SJSA1 (cell line): ENCODE results near the gene ZNF273. TPM values are rescaled to one million over a fixed set of nuclear protein-coding genes. Genes with fewer than 3 reads are reported as not detected.
"Not testable (repeated sequence)": the region's sequence is repeated elsewhere in the genome, so short reads cannot be mapped to it uniquely, and the experiment has no call there.

Source experiments
- DNase-seq, 2 experiments: peaks; one replicate each; pipeline ENCODE4 v3.0.0-alpha.2; 2015 to 2020; ENCODE audit warnings: low spot score in 2 of 2, low read depth in 1 of 2
- H3K27ac ChIP-seq: fragments of 250-450 bp; sonication (Bioruptor Pico); 2 replicates; pipeline ENCODE4 v1.5.1; 2020; ENCODE audit warnings: mild to moderate bottlenecking, moderate library complexity
- H3K27me3 ChIP-seq: fragments of 250-450 bp; sonication (Bioruptor Pico); replicated peaks from 2 replicates; pipeline ENCODE4 v1.5.1; 2020; ENCODE audit warnings: mild to moderate bottlenecking, moderate library complexity
- H3K36me3 ChIP-seq: fragments of 250-450 bp; sonication (Bioruptor Pico); 2 replicates; pipeline ENCODE4 v1.5.1; 2020; ENCODE audit warnings: mild to moderate bottlenecking
- H3K4me1 ChIP-seq: fragments of 250-450 bp; sonication (Bioruptor Pico); replicated peaks from 2 replicates; pipeline ENCODE4 v1.6.1; 2021; ENCODE audit warnings: mild to moderate bottlenecking
- H3K4me3 ChIP-seq: fragments of 250-450 bp; sonication (Bioruptor Pico); 2 replicates; pipeline ENCODE4 v1.5.1; 2020; ENCODE audit warnings: mild to moderate bottlenecking
- H3K9me3 ChIP-seq: fragments of 250-450 bp; sonication (Bioruptor Pico); replicated peaks from 2 replicates; pipeline ENCODE4 v1.5.1; 2020; ENCODE audit warnings: mild to moderate bottlenecking
- total RNA-seq: library from RNA; depleted of rRNA; stranded (reverse); fragments of >200 nt; shearing (Covaris generic); gene quantifications from 2 replicates; pipeline ENCODE4 v1.2.3, GENCODE V29; 2014

ZNF273 gene
- total RNA-seq, 1 experiment from 2014 or later, result 4.5 TPM

DNA sequence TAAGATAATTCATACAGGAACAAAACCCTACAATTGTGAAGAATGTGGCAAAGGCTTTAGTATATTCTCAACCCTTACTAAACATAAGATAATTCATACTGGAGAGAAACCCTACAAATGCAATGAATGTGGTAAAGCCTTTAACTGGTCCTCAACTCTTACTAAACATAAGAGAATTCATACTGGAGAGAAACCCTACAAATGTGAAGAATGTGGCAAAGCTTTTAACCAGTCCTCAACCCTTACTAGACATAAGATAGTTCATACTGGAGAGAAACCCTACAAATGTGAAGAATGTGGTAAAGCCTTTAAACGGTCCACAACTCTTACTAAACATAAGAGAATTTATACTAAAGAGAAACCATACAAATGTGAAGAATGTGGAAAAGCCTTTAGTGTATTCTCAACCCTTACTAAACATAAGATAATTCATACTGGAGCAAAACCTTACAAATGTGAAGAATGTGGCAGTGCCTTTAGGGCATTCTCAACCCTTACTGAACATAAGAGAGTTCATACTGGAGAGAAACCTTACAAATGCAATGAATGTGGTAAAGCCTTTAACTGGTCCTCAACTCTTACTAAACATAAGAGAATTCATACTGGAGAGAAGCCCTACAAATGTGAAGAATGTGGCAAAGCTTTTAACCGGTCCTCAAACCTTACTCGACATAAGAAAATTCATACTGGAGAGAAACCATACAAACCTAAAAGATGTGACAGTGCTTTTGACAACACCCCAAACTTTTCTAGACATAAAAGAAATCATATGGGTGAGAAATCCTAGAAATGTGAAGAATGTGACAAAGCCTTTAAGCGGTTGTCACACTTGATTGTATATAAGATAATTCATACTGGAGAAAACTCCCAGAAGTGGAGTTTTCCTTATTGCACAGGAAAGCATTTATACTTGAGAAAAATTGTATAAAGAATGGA is 25.4 kb downstream of the ZNF273 start:
- not testable (repeated sequence) for H3K9me3 ChIP-seq, H3K4me3 ChIP-seq, H3K4me1 ChIP-seq, H3K27ac ChIP-seq, DNase-seq, H3K27me3 ChIP-seq
- peaks cover 16% of the 10 kb centered on the region for H3K36me3 ChIP-seq

DNA sequence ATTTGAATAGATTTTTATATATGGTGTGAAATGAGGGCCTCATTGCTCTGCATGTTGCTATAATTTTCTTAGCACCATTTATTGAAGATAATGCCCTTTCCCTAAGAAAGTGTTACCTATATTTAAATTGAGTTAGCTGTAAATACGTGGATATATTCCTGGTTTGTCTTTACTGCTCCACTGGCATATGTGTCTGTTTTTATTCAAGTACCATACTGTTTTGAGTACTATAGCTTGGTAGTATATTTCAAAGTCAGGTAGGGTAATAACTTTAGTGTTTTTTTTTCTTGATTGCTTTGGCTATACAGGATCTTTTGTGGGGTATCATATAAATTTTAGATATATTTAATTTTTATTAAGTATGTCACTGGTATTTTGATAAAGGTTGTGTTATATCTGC is 31.4 kb downstream of the ZNF273 start:
- H3K27me3 ChIP-seq, result no peaks in the 10 kb centered on the region
- H3K4me1 ChIP-seq, result no peaks in the 10 kb centered on the region
- no peaks in the 10 kb centered on the region for H3K36me3 ChIP-seq
- H3K27ac ChIP-seq, result no peak overlapping the region
- no peak for DNase-seq
- H3K9me3 ChIP-seq, result 0 out of 2 replicates have a peak, but pooled peaks cover 3% of the 10 kb centered on the region
- H3K4me3 ChIP-seq, result no peak overlapping the region

DNA sequence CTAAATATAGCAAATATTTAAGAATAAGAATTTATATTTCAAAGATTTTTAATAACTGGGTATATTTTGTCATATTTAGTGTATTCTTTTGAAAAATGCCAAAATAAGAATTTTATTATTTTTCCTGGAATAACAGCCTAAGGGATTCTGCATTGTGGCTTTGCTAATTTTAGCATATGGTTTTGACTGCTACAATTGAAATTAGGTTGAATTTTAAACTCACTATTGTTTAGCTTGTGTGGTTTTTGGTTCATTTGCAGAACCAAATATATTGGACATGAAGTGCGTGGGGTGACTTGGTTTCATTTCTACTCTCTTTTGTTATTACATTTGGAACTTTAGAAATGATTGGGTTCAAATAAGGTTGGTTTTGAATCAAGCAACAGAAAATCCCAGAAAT is 35.5 kb downstream of the ZNF273 start:
- Histone ChIP-seq H3K4me3 (no peak overlapping the region), H3K36me3 (no peaks in the 10 kb centered on the region), H3K27me3 (no peaks in the 10 kb centered on the region), H3K4me1 (no peaks in the 10 kb centered on the region), H3K9me3 (no peaks in the 10 kb centered on the region; the same call in 1 of the 2 replicates), H3K27ac (no peak overlapping the region)
- no peak for DNase-seq

DNA sequence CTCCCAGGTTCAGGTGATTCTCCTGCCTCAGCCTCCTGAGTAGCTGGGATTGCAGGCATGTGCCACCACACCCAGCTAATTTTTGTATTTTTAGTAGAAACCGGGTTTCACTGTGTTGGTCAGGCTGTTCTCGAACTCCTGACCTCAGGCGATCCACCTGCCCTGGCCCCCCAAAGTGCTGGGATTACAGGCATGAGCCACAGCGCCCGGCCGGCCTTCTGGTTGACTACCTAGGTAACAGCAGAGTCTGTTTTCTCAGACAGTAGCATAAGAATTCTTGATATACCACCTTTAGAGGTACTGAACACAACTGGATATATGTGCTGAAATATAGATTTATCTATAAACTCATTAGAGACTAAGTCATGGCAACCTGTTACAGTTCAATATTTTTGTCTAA is 36.9 kb downstream of the ZNF273 start:
- H3K4me3 ChIP-seq, H3K9me3 ChIP-seq, H3K4me1 ChIP-seq, H3K27me3 ChIP-seq, DNase-seq, H3K36me3 ChIP-seq, H3K27ac ChIP-seq: not testable (repeated sequence)

DNA sequence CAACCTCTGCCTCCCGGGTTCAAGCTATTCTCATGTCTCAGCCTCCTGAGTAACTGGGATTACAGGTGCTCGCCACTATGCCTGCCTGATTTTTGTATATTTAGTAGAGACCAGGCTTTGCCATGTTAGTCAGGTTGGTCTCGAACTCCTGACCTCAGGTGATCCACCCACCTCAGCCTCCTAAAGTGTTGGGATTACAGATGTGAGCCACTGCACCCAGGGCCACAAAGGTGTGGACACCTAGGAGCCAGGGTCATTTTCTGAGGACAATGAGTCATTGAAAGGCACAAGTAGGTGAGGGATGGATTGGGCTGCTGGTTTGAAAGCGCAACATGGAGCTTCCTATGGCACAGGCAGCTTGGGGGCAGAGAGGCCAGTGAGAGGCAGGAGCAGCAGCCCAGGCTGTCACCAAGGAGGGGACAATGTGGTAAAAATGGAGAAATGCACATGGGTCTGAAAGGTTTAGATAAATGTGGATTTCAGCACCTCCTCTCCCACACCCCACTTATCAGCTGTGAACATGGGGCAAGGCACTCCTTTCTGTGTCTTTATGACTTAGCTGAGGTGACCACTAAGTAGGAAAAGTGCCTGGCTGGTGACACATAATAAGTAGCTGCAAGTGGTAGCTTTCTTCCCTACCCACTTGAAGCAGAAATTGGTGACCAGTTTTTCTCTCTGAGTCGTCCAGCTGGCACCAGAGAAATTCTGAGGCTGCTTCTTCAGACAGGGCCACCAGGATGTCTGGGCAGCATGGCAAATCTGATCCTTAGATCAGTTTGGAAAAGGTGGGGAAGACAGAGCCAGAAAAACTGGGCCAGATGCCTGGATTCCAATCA is 41.8 kb downstream of the ZNF273 start:
- not testable (repeated sequence) for H3K36me3 ChIP-seq, DNase-seq, H3K4me1 ChIP-seq, H3K4me3 ChIP-seq, H3K9me3 ChIP-seq, H3K27ac ChIP-seq
- peaks cover 10% of the 10 kb centered on the region; the same call in 1 of the 2 replicates for H3K27me3 ChIP-seq

DNA sequence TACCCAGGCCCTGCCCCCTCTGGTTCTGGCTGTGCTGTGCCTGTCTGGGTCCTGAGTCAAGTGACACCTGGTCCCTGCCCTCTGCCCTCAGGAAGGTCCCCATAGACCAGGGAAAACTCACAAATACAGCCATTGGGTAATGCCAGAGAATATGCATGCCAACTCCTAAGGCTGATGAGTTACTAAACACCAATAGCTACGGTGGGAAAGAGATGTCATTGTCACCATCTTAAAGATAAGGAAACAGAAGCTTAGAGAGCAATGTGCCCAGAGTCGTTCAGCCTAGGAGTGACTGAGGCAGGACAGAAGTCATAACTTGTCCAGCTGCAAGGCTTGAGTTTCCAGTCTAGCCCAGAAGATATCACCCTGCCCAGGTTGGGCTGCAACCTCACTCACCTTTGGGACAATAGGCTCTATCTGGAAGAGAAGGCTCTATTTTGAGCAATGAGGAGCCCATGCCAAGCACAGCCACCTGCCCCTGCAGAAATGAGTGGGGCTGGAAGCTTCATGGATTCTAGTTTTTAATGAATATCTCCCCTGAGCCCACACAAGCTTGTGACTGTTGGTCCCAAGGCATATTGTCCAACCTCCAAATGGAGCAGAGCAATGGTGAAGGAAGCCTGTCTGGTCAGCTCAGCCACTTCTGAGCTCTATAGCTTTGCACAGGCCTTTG is 42.6 kb downstream of the ZNF273 start:
- Histone ChIP-seq H3K27me3 (peaks cover 10% of the 10 kb centered on the region; the same call in 1 of the 2 replicates), H3K36me3 (no peaks in the 10 kb centered on the region), H3K4me3 (no peak overlapping the region), H3K27ac (no peak overlapping the region), H3K9me3 (no peaks in the 10 kb centered on the region; the same call in 1 of the 2 replicates), H3K4me1 (no peaks in the 10 kb centered on the region)
- DNase-seq, result no peak

DNA sequence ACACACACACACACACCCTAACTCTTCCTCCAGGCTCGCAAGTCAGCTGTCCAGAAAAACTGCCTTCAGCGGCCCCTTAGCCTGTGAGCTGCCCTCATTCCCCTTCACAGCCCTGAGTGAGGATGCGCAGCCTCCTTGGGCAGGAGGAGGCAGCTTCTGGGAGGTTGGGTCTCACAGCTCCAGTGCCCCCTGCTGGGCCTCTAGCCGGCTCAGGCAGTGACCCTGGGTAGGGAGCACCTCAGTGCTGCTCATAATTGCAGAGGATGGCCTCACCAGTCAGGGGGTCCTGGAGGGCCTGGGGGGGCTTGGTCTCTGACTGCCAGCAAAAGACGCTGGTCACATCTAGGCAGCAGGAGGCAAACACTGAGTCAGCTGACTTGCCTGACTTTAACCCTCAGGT is 43.7 kb downstream of the ZNF273 start:
- H3K4me1 ChIP-seq, result no peaks in the 10 kb centered on the region
- H3K9me3 ChIP-seq, result no peaks in the 10 kb centered on the region; the same call in 1 of the 2 replicates
- DNase-seq, result no peak
- peaks cover 10% of the 10 kb centered on the region; the same call in 1 of the 2 replicates for H3K27me3 ChIP-seq
- no peak overlapping the region for H3K4me3 ChIP-seq
- H3K36me3 ChIP-seq, result no peaks in the 10 kb centered on the region
- no peak overlapping the region for H3K27ac ChIP-seq

DNA sequence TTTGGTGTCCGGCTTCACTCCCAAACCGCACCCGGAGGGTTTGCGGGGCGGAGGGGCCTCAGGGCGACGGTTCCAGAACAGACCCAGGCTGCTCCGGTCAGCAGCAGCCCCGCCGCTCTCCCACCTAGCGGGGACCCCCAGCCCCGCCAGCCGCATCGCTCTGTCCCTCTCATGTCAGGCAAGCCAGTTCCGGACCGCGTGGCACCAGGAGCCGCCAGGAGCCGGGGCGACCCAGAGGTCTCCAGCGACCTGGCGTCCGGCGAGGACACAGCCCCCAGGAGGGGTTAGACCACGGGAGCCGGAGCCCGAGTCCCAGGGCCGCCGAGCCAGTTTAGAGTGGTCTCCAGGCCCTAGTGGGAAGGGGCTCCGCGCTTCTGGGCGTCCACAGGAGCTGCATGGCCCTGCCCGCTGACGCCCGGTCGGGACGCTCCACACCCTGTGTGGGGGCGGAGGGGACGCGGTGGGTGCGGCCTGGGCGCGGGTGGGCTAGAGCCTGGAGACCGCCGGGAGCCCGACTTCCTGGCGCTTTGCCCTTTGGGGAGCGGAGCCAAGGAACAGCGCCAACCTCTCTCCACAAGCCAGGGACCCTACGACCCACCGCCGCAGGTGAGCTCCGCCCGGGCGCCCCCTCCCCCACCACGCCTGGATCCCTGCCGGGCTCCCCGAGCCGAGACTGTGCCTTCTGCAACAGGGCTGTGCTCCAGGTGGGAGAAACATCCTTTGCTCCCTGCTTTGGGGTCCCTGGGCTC is 44.4 kb downstream of the ZNF273 start:
- Histone ChIP-seq H3K9me3 (no peaks in the 10 kb centered on the region; the same call in 1 of the 2 replicates), H3K27me3 (peaks cover 10% of the 10 kb centered on the region; the same call in 1 of the 2 replicates), H3K4me1 (no peaks in the 10 kb centered on the region), H3K36me3 (no peaks in the 10 kb centered on the region), H3K4me3 (no peak overlapping the region), H3K27ac (no peak overlapping the region)
- DNase-seq, result peak in 1 of 2 experiments; percentile 45

DNA sequence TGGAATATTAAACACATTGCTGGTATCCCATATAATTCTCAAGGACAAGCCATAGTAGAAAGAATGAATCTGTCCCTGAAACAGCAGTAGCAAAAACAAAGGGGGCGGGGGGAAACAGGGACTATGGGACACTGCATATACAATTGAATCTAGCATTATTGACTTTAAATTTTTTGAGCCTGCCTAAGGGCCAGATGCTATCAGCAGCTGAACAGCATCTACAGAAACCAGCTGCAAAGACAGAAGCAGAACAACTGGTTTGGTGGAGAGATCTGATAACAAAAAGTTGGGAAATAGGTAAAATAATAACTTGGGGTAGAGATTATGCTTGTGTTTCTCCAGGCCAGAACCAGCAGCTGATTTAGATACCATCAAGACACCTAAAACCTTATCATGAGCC is 45.7 kb downstream of the ZNF273 start:
- H3K4me1 ChIP-seq, H3K4me3 ChIP-seq, H3K9me3 ChIP-seq, DNase-seq, H3K27ac ChIP-seq, H3K36me3 ChIP-seq: not testable (repeated sequence)
- peaks cover 10% of the 10 kb centered on the region; the same call in 1 of the 2 replicates for H3K27me3 ChIP-seq

DNA sequence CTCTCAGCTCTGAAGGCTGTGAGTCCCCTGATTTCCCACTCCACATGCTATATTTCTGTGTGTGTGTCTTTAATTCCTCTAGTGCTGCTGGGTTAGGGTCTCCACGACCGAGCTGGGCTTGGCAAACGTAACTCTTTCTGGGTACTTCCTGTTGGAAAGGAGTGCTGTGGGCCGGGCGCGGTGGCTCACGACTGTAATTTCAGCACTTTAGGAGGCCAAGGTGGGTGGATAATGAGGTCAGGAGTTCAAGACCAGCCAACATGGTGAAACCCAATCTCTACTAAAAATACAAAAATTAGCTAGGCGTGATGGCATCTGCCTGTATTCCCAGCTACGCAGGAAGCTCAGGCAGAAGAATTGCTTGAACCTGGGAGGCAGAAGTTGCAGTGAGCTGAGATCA is 47.6 kb downstream of the ZNF273 start:
- H3K9me3 ChIP-seq, H3K4me3 ChIP-seq, H3K4me1 ChIP-seq, DNase-seq, H3K36me3 ChIP-seq, H3K27ac ChIP-seq: not testable (repeated sequence)
- peaks cover 10% of the 10 kb centered on the region; the same call in 1 of the 2 replicates for H3K27me3 ChIP-seq

DNA sequence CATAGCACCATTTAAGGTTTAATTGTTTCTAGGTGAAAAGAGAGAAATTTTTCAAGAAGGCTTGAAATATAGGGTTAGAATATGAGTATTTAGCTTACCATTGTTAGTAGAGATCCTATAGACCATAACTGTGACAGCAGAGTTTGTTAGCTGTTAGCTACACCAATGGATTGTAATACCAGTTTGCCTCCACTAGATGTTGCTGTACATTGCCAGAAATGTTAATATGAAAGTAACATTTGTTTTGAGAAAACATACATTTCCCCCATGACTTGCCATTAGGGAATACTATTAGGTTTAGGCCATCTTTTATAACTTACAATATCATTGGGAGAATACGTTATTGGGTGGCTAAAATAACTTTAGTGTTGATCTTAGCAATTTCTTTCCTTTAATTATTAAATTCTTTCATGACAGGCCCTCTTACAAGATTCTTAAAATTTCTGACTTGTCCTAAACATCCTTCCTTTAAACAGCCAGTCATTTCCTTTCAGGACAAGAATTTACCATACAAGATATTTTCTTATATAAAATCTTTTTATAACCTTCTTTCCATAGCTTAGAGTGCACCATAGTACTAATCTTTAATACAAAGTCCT is 48.3 kb downstream of the ZNF273 start:
- Histone ChIP-seq H3K9me3 (no peaks in the 10 kb centered on the region), H3K27me3 (peaks cover 10% of the 10 kb centered on the region; the same call in 1 of the 2 replicates), H3K4me3 (no peak overlapping the region), H3K4me1 (no peaks in the 10 kb centered on the region), H3K27ac (no peak overlapping the region), H3K36me3 (no peaks in the 10 kb centered on the region)
- peak in 1 of 2 experiments; percentile 25 for DNase-seq

DNA sequence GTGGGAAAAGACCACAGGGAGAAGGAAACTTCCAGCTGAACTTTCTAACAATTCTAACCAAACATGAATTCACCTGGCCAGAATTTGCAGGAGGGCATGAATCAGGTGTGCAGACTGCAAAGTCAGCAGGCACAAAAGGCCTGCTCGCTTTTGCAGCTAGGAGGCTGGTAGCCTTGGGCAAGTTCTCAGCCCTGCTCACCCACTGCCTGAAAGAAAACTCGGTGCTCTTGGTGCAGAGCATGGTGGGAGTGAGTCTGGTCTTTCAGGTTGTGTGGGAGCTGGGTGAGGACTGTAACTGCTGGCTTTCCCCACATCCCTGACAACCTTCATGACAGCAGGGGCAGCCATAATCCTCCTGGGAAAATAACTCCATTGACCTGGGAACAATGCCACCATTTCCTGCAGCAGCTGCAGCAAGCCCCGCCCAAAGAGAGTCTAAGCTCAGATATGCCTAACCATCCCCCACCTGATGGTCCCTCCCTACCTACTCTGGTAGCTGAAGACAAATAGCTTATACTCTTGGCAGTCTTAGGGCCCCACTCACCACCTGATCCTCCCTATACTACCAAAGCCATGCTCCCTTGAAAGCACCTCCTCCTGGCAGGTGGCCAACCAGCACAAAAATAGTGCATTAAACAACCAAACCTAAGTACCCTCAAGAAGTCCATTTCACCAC is 56.1 kb downstream of the ZNF273 start:
- Histone ChIP-seq H3K36me3 (no peaks in the 10 kb centered on the region), H3K4me3 (no peak overlapping the region), H3K9me3 (peaks cover 4% of the 10 kb centered on the region; the same call in 1 of the 2 replicates), H3K4me1 (no peaks in the 10 kb centered on the region), H3K27ac (no peak overlapping the region), H3K27me3 (no peaks in the 10 kb centered on the region)
- no peak for DNase-seq
